Daoy (cell line): Measurements from ENCODE around the gene SAV1. TPM values are rescaled to one million over a fixed set of nuclear protein-coding genes. Genes with fewer than 3 reads are reported as not detected.

Experiments used
- DNase-seq: peaks from one replicate; pipeline ENCODE4 v3.0.0-alpha.2; 2015; ENCODE audit warnings: low read depth
- total RNA-seq: library from RNA; depleted of rRNA; stranded (reverse); fragments of >200 nt; shearing (Covaris generic); gene quantifications from 2 replicates; pipeline ENCODE4 v1.2.3, GENCODE V29; 2014; rRNA removed

The SAV1 gene
- total RNA-seq, 1 experiment from 2014 or later = 28.6 TPM

DNA sequence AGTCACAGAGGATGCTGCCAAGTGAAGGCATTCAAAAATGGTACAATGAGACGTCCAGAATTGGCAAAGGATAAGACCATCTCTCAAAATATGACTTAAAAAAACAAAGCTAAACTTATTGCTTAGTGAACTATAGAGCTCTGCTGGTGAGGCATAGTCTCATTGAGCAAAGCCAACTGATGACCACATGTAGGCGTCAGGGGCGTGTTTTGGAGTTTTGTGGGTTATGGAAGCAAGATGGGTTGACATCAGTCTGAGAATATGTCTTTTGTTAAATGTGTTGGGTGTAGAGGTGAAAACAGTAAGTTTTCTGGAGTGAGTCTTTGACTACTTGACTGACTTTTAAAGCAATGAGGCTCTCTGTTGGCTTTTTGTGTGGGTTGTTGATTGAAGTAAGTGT is 60.9 kb downstream of the SAV1 start:
- peak; percentile 28 for DNase-seq

DNA sequence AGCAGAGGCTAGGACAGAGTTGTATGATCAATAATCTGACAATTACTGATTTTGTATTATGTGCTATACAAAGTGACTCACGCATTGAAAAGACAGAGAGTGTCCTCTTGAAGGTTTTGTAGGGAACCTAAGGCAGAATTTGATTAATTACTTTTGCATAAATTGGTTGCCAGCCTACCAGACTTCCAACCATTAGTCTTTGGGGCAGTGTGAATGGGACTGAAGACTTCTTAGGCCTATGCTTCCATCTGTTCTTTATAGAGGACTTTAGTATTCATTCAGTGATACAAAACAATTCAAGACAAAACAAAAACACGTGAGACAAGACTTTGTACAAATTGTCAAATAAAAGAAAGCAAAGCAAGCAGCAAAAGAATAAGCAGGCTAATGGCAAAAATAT is 61.6 kb downstream of the SAV1 start:
- DNase-seq = no peak

DNA sequence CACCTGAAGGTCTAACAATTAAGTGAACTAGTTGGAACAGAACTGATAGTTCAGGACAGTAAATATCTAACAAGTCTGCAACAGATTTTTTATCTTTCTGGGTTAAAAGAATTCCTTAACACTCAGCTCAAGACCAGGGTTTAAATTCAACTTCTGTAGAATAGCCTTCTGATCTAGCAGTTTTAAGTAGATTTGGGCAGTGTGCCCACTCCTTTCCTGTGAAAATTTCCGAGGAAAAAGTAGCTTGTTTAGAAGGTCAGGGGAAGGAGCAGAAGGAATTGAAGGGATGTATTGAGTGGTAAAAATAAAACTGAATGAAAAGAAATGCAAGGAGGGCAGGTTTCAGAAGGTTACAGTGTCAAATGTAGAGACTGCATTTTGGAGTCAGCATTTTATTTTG is 62.3 kb downstream of the SAV1 start:
- no peak for DNase-seq

DNA sequence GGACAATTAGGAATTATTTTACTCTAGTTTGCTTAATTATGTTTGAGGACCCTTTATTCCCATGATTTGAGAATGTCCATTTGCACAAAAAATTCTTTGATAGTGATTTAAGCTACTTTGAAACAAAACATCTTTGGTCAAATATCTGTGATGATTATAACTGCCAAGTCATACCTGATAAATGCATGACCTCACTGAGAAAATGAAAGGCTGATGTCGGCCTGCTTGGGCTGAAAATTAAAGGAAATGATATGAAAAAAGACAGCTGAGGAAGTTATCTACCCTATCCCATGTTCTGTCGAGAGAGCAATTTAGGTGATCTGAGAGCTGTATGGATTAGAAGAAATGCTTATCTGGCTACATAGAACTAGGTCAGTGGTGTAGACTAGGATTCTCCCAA is 64.5 kb downstream of the SAV1 start:
- DNase-seq = no peak

DNA sequence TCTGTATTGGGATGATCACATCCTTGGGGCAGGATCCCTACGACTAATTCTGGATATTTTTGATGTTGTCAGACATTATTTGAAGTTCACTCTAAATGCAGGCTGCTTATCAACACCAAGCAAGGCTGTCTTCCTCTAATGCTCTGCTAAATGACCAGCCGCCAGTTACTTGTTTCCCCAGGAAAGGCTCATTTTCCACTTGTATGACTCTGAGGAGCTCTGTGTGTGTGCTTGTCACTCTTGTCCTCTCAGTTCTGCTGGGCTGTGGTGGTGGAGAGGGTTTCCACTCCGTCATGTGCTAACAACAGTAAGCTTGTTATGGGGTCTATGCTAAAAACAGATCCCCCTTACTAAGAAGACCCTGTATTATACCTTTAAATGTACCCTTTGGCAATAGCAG is 66.1 kb downstream of the SAV1 start:
- no peak for DNase-seq

DNA sequence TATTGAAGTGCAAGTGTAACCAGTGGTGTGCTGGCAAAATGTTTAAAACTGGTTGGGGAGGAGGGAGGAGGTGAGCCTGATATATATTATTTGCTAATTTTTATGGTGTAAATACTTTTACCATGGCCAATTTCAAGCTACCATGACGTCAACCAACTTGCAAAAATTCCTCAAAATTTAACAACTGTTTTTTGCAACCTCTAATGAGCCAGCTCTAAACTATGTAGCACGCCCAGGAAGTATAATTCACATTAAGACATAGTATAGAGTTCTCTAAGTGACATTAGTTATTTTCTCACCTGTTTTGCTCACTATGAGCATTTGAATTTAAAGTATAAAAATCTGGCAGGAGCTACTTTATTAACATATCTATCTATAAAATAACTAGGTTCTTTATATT is 66.7 kb downstream of the SAV1 start:
- no peak for DNase-seq

DNA sequence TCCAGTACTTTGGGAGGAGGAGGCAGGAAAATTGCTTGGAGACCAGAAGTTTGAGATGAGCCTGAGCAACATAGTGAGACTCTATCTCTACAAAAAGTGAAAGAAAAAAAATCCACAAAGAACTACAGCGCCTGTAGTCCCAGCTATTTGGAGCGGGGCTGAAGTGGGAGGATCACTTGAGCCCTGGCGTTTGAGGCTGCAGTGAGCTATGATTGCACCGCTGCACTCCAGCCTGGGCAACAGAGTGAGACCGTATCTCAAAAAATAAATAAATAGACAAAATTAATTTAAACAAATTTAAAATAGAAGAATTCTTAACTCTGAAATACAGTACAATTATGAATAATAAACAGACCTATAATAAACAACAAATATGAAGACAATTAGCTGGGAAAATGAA is 67.3 kb downstream of the SAV1 start:
- no peak for DNase-seq

DNA sequence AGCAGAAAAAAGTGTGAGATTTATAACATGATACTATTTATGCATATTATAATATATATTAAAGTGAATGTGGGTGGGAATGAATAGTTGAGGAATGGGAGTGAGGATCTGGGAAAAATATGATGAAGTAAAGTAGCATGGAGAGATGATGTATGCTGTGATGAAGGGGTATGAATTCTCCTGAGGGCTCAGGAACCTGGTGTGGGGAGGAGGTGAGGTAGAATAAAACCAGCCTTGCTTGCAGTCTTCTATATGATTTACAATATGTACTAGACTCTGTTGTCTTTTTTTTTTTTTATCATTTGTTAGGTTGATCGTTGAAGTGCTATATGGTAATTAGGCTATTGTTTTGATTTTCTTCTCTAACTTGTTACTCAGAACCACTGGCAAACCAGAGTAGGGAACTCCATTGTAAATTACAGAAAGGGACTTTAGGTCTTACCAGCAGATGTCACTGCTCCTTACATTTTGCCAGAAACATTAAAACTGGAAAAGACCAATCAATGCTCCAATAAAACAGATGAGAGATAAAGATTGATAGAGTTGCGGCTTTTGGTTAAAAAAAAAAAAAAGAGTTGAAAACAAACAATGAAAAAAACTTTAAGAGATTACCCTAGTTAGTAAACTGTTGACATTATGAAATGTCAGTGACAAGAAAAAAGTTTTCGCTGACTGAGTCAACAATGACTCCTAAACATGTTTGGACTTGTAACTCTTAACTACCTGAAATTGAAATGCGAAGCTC is 68.2 kb downstream of the SAV1 start:
- DNase-seq = peak; percentile 14

DNA sequence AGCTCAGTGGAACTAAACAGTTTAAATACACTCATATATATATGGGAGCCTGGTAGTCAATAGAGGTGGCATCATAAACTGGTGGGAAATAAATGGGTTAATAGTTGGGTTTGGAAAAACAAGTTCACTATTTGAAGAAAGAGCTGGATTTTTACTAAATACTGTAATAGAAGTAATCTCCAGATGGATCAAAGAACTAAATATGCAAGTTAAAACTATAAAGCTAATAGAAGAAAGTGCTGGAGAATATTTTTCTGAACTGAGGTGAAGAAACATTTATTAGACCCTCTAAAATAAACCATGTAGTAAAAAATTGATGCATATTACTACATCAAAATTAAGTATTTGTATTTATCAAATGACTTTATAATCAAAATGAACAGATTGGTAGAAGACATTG is 69.3 kb downstream of the SAV1 start:
- no peak for DNase-seq

DNA sequence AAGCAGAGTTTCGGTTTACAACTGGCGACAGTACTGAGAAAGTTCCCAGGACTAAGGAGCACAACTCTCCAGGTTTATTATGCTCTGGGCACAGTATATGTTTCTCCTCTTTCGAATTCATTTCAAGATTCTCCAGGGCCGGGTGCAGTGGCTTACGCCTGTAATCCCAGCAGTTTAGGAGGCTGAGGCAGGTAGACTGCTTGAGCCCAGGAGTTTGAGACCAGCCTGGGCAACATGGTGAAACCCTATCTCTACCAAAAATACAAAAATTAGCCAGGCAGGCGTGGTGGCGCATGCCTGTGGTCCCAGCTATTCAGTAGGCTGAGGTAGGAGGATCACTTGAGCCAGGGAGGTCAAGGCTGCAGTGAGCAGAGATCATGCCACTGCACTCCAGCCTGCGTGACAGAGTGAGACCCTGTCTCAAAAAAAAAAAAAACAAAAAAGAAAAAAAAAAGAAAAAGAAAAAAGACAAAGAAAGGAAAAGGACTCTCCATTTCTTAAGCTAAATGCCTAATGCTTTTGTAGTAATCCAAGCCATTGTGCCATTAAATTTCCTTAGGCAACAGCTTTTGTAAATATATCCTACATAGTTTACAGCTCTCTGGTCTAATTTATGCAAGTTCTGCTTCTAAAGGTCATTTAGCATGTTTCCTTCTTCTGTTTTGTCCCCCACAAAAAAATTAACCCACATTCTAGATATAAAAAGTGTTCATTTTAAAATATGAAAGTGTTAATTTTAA is 73.4 kb downstream of the SAV1 start:
- DNase-seq = no peak

DNA sequence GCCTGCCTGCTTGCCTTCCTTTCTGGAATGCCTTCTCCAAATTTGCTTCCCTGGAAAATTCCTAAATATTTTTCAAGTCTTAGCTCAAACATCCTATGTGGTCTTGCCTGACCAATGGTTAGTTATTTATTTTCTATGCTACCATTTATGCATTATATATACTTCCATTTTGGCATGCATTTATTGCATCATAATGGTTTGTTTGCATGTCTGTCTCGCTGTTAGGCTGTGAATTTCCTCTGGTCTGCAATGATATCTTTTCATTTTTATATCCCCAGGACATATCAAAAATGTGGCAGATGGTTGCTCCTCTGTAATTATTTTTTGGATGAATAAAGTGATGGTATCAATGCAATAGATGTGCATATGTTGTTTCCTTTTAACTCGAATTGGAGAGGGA is 77.6 kb downstream of the SAV1 start:
- DNase-seq = no peak

Other genes with a start within 250 kb of the SAV1 start
- 94.4 and 175 TPM in 2 replicates for gene MAP4K5, start 135.7 kb downstream of the SAV1 start, total RNA-seq
- 5.7 and 5.9 TPM in 2 replicates for gene ATL1, start 108.2 kb downstream of the SAV1 start, total RNA-seq
- 44.9 and 51.2 TPM in 2 replicates for gene NIN, start 162.9 kb upstream of the SAV1 start, total RNA-seq
- gene ABHD12B, start 203.7 kb upstream of the SAV1 start, total RNA-seq = not detected in 2 replicates